A549 treated with CpdA at 1 μM for 4 hours (cell line): Measurements from ENCODE around the gene RBM48. TPM values are rescaled to one million over a fixed set of nuclear protein-coding genes. Genes with fewer than 3 reads are reported as not detected.

Experiments used
- total RNA-seq: library from RNA; stranded (reverse); fragments of 200-300 nt; extraction: Qiagen RNA extraction; gene quantifications from 5 replicates; pipeline ENCODE4 v1.2.3, GENCODE V29; 2022; ENCODE audit warnings: low read depth

RBM48 gene
- 6.5 to 7.3 TPM (median 6.7 TPM) in 5 replicates for total RNA-seq

GRCh38 chr7:92528188-92528957, at the start of gene RBM48, which contains the start of gene PEX1:
Gene RBM48 (plus strand): TSS chr7:92528795. CDS start chr7:92528814, 19 bp downstream.
Gene PEX1 (minus strand): TSS chr7:92528520. CDS start chr7:92528435, 85 bp downstream.

Other genes starting within 250 kb of the RBM48 start
- 18.2 to 21.3 TPM (median 19.8 TPM) in 5 replicates for gene GATAD1, start 81.3 kb upstream of the RBM48 start, total RNA-seq
- gene ERVW-1, start 50.8 kb upstream of the RBM48 start, total RNA-seq: 0.03 TPM in 1 of 5 replicates, not detected in the others
- gene PEX1, start 275 bp upstream of the RBM48 start, total RNA-seq: 4.1 to 8.5 TPM (median 5.4 TPM) in 5 replicates
- 24.1 to 32.5 TPM (median 26.8 TPM) in 5 replicates for gene FAM133B, start 61.6 kb downstream of the RBM48 start, total RNA-seq